Activated CD8-positive, alpha-beta memory T cell treated with anti-CD3 and anti-CD28 coated beads, Interleukin-2, amount 50 U/mL, for 48 hours (primary cell): ENCODE results near the gene HSPA4.

Experiments
- DNase-seq: peaks from one replicate; pipeline ENCODE4 v3.0.0-alpha.2; 2020

Gene HSPA4

DNA sequence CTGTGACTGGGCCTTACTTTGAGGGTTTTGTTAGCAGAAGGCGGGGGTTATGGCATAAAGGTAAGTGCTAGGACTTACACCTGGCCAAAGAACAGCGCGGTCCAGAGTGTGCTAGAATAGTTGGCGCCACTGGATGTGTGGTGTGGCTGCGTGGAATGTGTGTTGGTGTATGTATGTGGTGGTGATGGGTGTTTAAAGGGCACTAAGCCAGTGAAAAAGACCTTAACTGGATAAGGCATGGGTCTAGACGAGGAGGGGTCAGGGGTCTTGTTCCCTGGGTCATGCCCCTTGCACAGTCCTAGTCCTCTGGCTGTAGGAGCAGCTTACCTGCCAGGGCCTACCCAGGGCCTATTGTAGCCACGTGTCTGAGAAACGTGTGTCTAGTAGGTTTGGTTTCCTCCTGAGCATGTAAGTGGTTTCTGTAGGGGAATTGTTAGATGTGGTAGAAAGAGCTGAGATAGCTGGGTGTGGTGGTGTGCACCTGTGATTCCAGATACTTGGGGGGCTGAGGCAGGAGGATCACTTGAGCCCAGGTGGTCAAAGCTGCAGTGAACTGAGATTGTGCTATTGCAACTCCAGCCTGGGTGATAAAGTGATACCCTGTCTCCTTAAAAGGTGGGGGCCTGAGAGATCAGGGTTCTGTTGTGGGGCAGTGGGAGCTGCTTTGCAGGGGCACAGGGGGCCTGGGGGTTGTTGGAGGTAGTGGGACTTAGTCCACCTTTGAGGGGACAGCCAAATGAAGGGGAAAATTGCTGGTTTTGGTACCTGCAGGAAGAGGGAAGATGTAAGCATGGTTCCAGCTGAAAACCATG is 55.2 kb downstream of the HSPA4 start:
- DNase-seq = peak; percentile 44

DNA sequence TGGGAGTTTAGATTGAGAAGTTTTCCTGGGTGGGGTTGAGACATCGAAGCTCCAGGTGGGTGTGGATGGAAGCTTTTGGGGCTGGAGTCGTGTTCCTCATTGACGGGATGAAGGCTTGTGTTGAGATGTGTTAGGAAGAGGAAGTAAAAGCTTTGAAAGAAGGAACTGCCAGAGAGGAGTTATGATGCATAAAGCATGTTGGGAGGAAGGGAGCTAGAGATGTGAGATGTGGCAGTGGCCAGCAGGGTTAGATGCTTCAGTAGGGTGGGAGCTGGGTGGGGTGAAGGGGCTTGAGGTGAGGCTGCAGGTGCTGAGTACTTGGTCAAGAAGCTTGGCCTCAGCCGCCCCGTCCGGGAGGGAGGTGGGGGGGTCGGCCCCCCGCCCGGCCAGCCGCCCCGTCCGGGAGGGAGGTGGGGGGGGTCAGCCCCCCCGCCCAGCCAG is 56.7 kb downstream of the HSPA4 start:
- peak; percentile 45 for DNase-seq

DNA sequence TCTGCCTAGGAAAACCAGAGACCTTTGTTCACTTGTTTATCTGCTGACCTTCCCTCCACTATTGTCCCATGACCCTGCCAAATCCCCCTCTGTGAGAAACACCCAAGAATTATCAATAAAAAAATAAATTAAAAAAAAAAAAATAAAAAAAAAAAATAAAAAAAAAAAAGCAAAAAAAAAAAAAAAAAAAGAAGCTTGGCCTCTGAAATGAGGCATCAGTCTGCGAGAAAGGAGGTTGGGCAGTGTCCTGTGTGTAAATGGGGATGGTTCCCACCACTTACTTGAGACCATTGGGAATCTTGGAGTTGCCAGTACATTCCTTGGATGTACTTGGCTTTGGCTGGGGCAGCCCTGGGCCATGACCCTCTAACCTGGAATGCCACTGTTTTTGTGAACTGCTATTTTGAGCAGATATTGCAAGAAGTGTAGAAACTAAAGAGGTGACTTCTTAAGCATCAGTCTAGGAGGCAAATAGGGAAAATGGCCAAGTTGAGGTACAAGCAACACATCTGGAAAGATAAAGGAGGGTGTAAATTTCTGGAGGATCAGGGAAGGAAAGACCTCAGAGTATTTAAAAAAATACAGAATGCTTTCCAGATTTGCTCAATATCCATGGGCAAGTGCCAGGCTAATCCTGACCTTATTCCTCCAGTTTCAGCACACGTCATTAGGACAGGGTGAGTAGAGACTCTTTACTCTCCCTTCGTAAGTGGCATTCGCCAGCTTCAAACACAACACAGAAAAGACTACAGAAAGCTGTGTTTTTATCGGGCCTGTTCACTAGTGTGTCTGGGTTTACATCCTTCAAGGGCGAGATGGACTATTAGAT is 58.1 kb downstream of the HSPA4 start:
- peak; percentile 36 for DNase-seq

DNA sequence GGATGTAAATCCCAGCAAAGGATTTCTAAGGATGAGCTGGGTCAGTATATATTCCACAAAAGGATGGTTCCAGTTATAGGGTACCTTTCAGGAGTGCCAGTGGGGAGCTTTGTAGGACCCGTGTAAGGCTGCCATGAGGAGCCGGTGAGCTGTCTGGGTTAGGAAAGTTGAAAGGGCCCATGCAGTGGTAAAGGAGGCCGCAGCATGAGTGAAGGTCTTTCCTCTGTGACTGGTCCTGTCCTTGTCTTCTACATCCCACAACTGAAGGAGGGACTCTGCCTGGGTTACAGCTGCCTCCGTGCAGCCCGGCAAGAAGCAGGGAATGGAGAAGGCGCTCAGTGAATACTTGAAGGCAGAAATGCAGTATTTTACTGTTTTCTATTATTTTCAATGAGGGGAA is 58.9 kb downstream of the HSPA4 start:
- peak; percentile 43 for DNase-seq

DNA sequence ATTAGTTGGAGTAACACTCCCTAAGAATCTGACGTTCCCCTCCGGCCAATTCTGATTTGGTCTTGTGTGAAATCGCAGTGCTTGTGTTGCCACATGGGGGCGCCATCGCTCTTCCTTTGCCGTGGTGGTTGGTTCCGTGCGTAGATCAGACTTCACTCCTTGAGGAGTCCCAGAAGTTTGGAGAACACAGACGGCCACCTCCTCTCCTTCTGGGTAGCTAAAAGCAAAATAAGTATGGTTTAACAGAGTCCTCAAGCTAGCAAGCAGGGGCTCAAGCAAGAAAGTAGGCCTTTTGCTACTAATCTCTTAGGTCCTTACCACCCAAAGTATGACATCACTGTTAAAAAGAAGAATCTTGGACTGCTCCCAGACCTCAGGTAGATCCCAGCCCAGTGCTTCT is 59.5 kb downstream of the HSPA4 start:
- DNase-seq = peak; percentile 95

DNA sequence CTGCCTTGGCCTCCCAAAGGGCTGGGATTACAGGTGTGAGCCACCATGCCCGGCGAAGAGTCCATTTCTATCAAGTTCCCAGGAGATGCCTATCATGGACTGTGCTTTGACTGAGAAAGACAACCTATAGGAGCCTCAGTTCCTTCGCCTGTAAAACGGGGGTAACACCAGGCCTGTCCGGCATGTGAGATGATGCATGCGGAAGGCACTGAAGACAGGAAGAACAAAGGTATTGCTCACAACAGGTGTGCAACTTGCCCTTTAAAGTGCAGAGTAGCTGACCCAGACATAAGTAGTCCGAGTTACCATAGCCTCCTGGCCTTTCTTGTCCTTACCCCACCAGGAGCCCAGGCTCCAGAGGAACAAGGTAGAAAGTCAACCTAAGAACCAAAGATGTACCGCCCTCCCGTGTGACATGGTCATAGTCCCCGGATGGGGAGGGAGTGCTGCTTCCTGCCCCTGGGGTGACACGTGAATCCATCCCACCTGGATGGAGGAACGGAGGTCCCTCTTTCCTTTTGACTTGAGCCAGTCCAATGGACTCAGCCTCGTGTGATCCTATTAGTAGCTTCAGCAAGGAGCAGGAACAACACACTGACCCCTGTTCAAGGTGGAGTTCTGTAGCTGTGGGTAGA is 60.3 kb downstream of the HSPA4 start:
- DNase-seq = peak; percentile 49

DNA sequence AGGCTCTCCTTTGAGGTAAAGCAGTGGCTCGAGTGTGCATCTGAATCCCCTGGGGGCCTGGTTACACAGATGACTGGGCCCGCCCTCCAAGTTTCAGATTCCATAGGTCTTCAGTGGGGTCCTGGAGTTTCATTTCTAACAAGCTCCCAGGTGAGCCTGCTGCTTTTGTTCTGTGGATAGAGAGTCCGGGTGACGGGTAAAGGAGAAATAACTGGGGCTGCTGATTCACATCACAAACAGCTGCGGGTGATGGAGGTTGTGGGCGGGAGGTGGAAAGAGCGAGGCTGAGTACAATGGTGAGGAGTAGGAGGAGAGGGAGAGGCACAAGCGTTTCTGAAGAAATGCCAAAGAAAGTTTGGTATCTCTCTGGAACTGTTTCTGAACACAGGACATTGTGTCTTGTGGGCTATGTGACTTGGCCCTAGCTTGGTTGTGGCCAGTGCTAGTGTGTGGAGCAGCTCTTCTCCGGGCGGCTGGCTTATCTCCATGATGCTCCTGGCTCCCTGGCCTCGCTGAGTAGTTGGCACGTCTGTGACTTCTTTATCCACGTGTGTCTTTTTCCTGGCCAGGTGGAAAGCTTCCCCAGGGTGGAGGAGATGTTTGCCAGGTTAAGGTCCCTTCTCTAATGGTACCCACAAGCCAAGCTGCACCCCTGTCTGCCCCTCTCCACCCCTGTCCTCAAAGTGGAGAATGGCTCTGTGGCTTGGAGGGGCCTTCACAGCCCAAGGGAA is 61.7 kb downstream of the HSPA4 start:
- DNase-seq = peak; percentile 73

DNA sequence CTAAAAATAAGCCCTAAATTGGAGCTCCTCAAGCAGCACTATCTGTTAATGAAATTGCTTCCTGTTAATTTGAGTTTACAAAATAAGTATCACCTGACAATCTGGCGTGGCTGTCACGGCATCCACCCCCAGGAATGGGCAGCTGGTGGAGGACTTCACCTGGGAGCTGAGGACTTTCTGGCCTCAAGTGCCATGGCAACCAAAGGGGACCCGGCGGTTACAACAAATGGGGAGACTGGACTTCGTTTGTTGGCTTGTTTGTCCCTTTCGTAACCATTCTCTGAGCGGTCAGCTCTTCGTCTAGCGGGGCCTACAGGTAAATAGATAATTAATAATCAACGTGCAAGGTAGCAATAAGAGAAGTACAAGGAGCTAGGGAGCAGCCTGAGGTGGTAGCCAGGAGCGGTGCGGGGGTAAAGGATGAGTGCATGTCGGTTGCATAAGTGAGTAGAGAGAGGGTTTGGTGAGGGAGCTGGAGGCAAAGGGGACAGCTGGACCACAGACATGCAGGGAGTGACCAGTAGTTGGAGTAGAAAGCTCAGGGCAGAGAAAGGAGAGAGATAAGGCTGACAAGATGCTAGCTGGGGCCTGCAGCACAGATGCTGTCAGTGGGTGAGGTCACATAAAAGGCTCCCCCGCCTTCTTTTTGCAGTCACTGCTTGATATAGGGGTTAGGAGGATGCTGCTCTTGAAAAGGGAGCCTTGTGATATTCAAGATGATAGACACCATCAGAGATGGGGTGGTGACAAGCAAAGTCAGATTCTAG is 62.5 kb downstream of the HSPA4 start:
- DNase-seq = peak; percentile 47

DNA sequence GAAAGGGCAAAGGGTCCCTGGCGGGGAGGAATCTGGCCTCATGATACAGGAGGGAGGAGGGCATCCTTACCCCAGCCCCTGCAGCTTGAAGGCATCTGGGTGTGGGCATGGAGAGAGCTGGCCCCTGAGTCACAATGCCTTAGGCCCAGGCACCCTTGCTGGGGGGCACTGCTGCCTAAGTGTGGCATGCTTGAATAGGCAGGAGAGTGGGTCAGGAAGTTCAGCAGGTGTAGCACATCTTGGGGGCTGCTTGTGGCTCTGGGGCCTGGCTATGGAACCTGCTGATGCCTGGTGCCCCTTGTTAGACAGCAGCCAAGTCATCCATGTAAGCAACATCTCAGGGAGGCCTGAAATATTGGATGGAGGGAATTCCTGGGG is 63.1 kb downstream of the HSPA4 start:
- DNase-seq = peak; percentile 47

DNA sequence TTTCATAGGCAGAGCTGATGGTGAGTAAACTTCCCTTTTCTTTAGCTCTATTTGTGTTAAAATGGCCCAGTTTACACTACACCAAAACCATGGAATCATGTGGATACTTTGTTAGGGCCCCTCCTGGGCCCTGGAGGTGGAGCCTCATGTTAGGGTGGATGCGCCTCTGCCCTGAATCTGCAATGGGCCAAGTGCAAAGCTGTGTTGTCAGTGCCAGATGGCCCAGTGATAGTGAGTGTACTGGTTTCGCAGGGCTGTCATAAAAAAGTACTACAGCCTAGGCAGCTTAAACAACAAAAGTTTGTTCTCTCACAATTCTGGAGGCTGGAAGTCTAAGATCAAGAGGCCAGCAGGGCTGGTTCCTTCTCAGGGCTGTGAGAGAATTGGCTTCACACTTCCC is 64.8 kb downstream of the HSPA4 start:
- DNase-seq = peak; percentile 33

DNA sequence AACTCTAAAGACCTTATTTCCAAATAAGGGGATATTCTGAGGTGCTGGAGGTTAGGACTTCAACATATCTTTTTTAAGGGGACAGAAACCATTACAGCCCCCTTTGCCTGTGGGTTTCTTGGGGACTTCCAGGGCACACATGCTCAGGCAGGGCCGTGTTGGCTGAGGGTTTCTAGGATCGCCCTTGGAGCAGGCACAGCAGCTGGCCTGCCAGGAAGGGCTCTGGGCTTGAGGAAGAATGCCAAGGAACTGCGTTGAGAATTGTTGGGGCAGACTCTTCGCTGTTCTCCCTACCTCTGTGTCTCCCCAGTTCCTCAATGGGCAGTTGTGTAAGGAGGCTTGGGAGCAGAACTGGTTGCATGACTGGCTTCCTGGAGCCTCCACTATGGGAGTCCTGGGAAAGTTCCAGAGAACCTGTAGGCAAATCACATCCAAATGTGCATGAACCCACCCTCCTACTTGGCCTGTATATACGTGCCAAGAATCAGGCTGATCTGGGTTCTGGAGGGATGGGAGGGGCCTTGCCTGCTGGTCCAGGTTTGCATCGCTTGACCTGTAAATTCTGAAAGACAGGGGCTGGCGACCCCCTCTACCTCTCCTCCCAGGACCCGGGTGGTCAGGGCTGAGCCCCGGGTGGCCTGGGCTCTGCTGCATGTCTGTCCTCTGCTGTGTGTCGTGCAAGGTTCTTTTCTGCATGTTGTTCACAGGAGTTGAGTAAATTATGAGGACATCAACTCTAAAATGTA is 65.5 kb downstream of the HSPA4 start:
- peak; percentile 33 for DNase-seq

DNA sequence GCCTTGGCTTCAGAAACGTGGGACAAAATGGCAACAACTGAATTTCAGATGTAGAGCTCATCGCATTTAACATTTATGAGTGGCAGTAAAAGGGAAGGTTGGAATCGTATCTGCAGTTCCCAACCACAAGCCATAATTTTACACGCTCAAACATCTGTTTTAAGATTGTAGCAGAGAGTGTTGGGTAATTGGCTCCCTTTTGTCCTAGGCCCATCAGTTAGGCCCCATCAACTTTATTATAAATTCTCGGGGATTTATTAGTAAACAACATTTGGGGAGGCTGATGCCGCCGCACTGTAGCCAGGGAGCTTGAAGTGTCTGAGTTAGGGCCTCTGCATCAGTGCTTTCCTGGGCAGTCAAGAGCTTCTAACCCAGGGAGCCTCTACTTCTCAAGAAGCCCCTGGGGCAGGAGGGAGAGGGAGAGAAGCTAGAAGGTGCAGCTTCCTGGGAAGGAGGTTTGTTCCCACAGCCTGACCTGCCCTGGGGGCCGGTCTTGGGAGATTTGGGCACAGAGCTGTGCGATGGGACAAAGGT is 66.2 kb downstream of the HSPA4 start:
- DNase-seq = peak; percentile 29

DNA sequence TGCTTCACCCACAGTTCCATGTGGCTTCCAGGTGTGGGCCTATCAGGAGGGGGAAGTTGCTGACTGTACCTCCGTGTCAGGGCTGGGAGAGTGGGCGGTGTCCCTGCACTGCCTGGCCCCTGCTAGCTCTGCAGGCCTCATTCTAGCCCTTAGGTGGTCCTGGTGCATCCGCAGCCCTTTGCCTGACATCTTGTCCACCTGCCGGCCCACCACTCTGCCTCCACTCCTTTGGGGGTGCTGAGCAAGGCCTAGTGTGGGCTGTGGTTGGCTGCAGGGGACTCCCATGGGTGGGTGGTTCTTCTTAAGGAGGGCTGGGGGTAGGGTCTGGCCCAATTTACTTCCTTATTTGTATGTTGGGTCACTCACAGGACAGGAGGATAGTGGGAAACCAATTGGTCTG is 66.9 kb downstream of the HSPA4 start:
- peak; percentile 46 for DNase-seq

DNA sequence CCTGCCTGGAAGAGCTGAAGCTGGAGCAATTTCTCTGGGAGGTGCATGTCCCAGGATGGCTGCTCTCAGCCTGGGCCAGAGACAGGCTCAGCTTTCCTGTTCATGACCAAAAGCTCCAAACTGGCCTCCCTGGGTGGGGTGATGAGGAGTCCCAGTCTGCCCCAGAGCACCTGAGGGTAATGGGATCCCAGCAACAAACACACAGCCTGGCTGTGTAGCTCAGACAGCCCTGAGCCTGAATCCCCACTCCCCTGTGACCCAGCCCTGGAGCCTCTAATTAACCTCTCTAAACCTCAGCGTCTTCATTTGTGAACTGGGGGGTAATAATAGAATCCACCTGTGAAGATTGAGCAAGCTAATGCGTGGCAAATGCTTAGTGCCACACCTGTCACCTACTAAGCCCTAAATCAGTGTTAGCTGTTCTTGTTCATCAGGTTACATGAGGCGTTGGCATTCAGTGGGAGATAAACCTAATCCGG is 67.5 kb downstream of the HSPA4 start:
- DNase-seq = peak; percentile 34

DNA sequence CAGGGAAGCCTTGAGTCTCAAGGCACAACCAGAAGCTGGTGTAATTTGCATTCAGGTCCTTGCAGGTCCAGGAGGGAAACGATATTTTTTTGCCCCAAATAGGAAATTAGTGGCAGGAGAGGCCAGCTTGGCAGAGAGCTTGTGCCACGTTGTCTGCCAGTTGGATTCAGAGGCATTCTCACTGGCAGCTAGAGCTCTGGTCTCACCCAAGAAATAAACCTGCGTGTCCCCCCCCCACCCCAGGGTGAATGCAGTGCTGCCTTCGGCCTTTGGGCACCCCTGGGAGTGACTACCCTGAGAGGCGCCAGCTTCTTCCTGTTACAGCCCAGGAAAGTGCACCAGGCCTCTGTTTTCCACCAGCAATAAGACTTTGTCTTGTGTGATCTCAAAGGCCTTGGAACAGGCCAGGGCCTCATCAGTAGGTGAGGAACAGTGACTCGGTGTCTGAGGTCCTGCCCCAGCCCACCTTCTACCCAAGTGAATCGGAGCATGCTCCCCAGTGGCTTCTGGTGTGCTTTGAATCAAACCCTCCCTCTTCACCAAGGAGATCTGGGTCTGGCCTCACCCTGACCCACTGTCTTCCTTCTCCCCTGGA is 68.4 kb downstream of the HSPA4 start:
- peak; percentile 42 for DNase-seq

DNA sequence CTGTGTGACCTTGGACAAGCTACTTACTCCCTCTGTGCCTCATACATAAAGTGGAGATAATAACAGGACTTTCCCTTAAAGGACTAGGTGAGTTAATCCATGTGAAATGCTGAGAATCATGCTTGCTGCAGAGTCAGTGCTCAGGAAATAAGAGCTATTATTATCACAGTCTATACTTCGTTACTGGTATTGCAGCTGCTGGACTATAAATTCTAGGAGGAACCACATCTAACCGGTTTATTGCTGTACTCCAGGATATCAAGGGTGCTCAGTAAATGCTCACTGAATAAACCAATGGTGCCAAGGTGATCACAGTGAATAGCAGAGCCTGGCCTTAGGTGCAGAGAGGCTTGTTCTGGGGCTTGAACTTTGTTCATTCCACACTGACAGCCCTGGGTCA is 69.3 kb downstream of the HSPA4 start:
- DNase-seq = no peak

DNA sequence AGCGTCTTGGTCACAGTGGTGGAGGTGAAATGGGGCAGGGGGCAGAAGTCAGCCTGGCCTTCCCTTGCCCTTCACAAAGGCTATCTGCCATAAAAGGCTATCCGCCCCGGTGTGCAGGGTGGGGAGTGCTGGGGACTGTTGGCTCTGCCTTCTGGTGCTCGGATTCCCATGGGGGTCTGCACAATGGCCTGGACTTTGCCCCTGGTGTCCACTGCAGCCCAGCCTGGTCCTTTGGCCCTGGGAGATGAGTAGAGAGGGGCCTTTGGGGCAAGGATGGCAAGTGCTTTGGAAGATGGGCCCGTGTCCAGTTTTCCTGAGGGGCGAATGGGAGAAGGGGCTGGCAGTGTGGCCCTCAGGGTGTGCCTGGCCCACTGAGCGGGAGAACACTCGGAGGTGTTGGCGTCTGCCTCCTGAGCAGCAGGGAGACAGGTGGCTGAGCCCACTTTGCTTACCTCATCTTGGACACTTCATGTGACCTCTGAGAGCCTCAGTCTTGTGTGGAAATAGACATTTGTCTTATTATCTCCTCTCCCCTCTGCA is 69.9 kb downstream of the HSPA4 start:
- DNase-seq = peak; percentile 32

DNA sequence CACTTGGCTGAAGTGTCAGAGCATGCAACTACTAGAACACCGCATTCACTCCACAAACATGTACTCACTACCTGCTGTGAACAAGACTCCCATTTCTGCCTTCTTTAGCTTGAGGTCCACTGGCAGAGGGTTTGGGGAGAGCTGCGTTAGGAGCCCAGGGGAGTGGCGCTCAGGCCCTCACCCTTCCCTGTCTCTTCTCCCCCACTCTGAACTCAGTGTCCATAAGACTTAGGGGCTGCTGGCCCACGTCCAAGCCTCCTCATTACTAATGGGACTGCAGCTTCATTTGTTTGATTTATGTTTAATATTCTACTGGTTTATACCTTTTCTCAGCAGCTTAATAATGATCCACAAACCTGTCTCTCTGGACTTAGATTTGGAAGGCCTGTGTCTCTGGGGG is 70.9 kb downstream of the HSPA4 start:
- peak; percentile 29 for DNase-seq

DNA sequence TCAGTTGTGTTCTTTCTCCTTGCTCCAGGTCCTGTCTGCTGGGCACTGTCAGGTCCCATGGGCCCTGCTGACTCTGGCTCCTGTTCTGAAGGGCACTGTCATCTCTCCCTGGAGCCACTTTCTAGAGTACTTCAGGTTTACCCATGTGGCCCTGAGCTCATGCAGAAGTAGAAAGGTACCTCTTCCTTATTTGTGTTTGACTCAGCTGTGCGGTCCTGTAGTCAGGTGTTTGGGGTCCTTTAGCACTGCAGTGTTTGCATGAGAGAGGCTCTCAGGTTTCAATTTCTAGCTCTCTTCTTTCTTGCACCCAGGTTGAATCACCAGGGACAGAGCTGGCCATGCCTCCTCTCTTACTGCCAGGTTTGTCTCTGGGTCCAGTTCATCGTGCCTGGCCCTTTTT is 71.5 kb downstream of the HSPA4 start:
- peak; percentile 32 for DNase-seq

DNA sequence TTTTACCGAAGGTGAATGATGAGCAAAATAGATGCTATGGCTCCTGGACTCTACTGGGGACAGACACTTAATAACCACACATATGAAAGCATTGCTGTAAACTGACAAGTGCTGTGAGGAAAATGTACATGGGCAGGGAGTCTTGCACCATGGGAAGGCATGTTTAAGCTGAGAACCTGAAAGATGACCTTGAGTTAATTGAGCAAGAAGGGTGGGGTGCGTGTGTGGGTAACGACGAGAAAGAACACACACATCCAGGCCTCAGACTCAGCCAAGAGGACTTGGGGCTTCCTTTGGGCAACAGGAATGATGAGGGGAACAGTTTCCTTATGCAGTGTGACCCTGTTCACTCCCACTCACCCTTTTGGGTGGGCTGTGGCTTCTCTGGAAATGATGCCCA is 73.1 kb downstream of the HSPA4 start:
- DNase-seq = peak; percentile 22
